RWPE2 (cell line): Measurements from ENCODE around the gene PRKAR1A.
"Not testable (repeated sequence)": the region's sequence is repeated elsewhere in the genome, so short reads cannot be mapped to it uniquely, and the experiment has no call there.

Experiments
- ATAC-seq: fragments of 200-7000 bp; cut with Tn5 transposase; 3 replicates; pipeline ENCODE4 v1.9.1; 2021; ENCODE audit warnings: low read depth
- DNase-seq: peaks from one replicate; pipeline ENCODE4 v3.0.0-alpha.2; 2020; ENCODE audit warnings: low spot score
- H3K27ac ChIP-seq: fragments of 450-650 bp; 2 replicates; pipeline ENCODE4 v1.5.1; 2017; ENCODE audit warnings: mild to moderate bottlenecking; ENCODE audit not compliant: poor library complexity, severe bottlenecking
- H3K27me3 ChIP-seq: fragments of 250-450 bp; sonication (Bioruptor Pico); 2 replicates; pipeline ENCODE4 v1.5.1; 2021; ENCODE audit warnings: mild to moderate bottlenecking, moderate library complexity; ENCODE audit not compliant: insufficient read depth, poor library complexity, severe bottlenecking
- H3K36me3 ChIP-seq: fragments of 250-450 bp; sonication (Bioruptor Pico); 2 replicates; pipeline ENCODE4 v1.5.1; 2020; ENCODE audit warnings: low read depth, mild to moderate bottlenecking, moderate library complexity
- H3K4me1 ChIP-seq: fragments of 250-450 bp; sonication (Bioruptor Pico); 2 replicates; pipeline ENCODE4 v1.5.1; 2021; ENCODE audit warnings: mild to moderate bottlenecking, moderate library complexity; ENCODE audit not compliant: insufficient read depth, poor library complexity, severe bottlenecking
- H3K4me3 ChIP-seq: fragments of 250-450 bp; sonication (Bioruptor Pico); 2 replicates; pipeline ENCODE4 v1.5.1; 2021; ENCODE audit warnings: mild to moderate bottlenecking, moderate library complexity; ENCODE audit not compliant: severe bottlenecking
- H3K9me3 ChIP-seq: fragments of 250-450 bp; sonication (Bioruptor Pico); 2 replicates; pipeline ENCODE4 v1.5.1; 2021; ENCODE audit warnings: mild to moderate bottlenecking, moderate library complexity; ENCODE audit not compliant: severe bottlenecking
- CTCF ChIP-seq: fragments of 450-650 bp; IDR thresholded peaks from one replicate; pipeline ENCODE4 v1.5.1; 2017; ENCODE audit warnings: mild to moderate bottlenecking, moderate library complexity; ENCODE audit not compliant: poor library complexity, severe bottlenecking

The PRKAR1A gene

GRCh38 chr17:68579194-68579927 lies 67.1 kb downstream of the PRKAR1A start:
- Histone ChIP-seq H3K4me3 (no peak overlapping the region), H3K9me3 (no peaks in the 10 kb centered on the region), H3K36me3 (no peaks in the 10 kb centered on the region), H3K4me1 (no peaks in the 10 kb centered on the region), H3K27ac (no peak overlapping the region), H3K27me3 (no peaks in the 10 kb centered on the region)
- TF ChIP-seq CTCF, result no peak
- ATAC-seq (no peak), DNase-seq (no peak)

- no peak overlapping the region for H3K27ac ChIP-seq
- no peak overlapping the region for H3K4me3 ChIP-seq
- DNase-seq, result no peak
- H3K9me3 ChIP-seq, result no peaks in the 10 kb centered on the region
- H3K27me3 ChIP-seq, result no peaks in the 10 kb centered on the region
- no peak for ATAC-seq
- no peaks in the 10 kb centered on the region for H3K36me3 ChIP-seq
- no peak for TF ChIP-seq CTCF
- no peaks in the 10 kb centered on the region for H3K4me1 ChIP-seq
Measured at GRCh38 chr17:68580236-68580770, 68.1 kb downstream of the PRKAR1A start.

DNA sequence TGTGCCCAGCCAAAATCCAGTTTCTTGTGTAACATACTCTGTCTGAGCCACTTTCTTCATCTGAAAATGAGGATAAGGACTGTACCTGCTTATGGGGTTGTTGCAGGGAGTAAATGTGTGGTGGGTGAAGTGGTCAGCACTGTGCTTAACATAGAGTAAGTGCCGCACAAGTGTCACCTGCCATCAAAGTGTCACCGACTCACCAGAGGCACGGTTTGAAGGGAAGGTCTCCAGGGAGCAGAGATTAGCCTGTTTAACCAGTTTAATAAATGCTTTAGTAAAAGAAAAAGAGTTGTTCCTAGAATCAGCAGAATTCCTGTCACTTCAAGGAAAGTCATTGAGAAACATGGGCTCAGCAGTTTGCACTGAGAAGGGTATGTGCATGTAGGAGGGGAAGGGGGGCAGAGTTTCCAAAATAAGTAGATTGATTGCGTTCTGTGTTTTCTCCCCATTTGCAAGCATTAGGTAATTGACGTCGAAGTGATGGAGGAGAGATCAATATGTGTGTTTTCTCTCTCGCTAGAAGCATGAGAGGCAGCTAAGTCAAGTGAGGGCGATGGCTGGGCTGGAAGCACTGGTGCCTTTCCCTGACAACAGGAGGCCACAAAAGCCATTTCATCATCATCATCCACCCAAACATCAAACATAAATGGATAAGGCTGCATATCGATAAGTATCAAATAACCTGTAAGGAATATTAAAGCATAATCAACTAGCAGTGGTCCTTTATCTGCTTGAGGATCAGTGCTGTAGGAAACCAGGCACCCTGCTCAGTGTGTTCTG lies 69.8 kb downstream of the PRKAR1A start:
- Histone ChIP-seq H3K27ac (no peak overlapping the region), H3K4me3 (no peak overlapping the region), H3K27me3 (no peaks in the 10 kb centered on the region), H3K4me1 (no peaks in the 10 kb centered on the region), H3K36me3 (no peaks in the 10 kb centered on the region), H3K9me3 (no peaks in the 10 kb centered on the region)
- no peak for TF ChIP-seq CTCF
- no peak for DNase-seq
- ATAC-seq, result no peak

DNA sequence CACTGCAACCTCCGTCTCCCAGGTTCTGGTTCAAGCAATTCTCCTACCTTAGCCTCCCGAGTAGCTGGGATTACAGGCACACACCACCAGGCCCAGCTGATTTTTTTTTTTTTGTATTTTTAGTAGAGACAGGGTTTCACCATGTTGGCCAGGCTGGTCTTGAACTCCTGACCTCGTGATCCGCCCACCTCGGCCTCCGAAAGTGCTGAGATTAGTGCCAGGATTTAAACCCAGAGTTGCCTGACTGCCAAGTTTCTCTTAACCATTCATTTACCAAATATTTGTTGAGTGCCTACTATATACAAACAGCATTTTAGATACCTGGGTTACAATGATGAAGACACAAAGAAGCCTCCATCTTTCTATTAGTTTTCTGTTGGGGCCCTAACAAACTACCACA lies 70.6 kb downstream of the PRKAR1A start:
- not testable (repeated sequence) for H3K27ac ChIP-seq, H3K4me1 ChIP-seq, H3K27me3 ChIP-seq, ATAC-seq, H3K4me3 ChIP-seq, DNase-seq, H3K36me3 ChIP-seq, H3K9me3 ChIP-seq

- no peak overlapping the region for H3K4me3 ChIP-seq
- ATAC-seq, result no peak
Measured at GRCh38 chr17:68584581-68585303, 72.5 kb downstream of the PRKAR1A start.

More at GRCh38 chr17:68584581-68585303, 72.5 kb downstream of the PRKAR1A start:
- no peaks in the 10 kb centered on the region for H3K9me3 ChIP-seq
- no peaks in the 10 kb centered on the region for H3K36me3 ChIP-seq
- H3K27me3 ChIP-seq, result no peaks in the 10 kb centered on the region
- H3K4me1 ChIP-seq, result no peaks in the 10 kb centered on the region
- no peak for DNase-seq
- no peak overlapping the region for H3K27ac ChIP-seq
- no peak for TF ChIP-seq CTCF
